Spleen (tissue), 11 donors: ENCODE results near the gene CDKL2. TPM values are rescaled to one million over a fixed set of nuclear protein-coding genes. Genes with fewer than 3 reads are reported as not detected.

Experiments used
- DNase-seq: peaks from one replicate; pipeline ENCODE4 v3.0.0-alpha.2; 2020
- H3K27ac ChIP-seq, 8 donors: fragments of 200-600 bp; sonication (generic) in 7 of 8; 1 replicate in 4 of 8; 2 replicates in 4 of 8; pipeline versions ENCODE4 v1.5.0 to v1.8.0; 2016 to 2021; ENCODE audit warnings: inconsistent platforms in 4 of 8, mild to moderate bottlenecking in 4 of 8, moderate library complexity in 1 of 8
- H3K27me3 ChIP-seq, 7 donors: fragments of 200-600 bp; sonication (generic) in 6 of 7; replicated peaks in 1 of 7; 1 replicate in 4 of 7; 2 replicates in 3 of 7; pipeline versions ENCODE4 v1.5.0 to v1.8.0; 2016 to 2021; ENCODE audit warnings: inconsistent platforms in 3 of 7, mild to moderate bottlenecking in 1 of 7
- H3K36me3 ChIP-seq, 6 donors: fragments of 200-600 bp; sonication (generic) in 5 of 6; 1 replicate in 4 of 6; 2 replicates in 2 of 6; pipeline versions ENCODE4 v1.5.0 to v1.8.0; 2016 to 2021; ENCODE audit warnings: inconsistent platforms in 2 of 6
- H3K4me1 ChIP-seq, 6 donors: fragments of 200-600 bp; sonication (generic) in 5 of 6; 1 replicate in 3 of 6; 2 replicates in 3 of 6; pipeline versions ENCODE4 v1.5.0 to v1.8.0; 2016 to 2021; ENCODE audit warnings: inconsistent platforms in 3 of 6
- H3K4me3 ChIP-seq, 8 donors: fragments of 200-600 bp; sonication (generic) in 7 of 8; 1 replicate in 4 of 8; 2 replicates in 4 of 8; pipeline versions ENCODE4 v1.5.0 to v1.8.0; 2016 to 2021; ENCODE audit warnings: inconsistent platforms in 4 of 8, mild to moderate bottlenecking in 4 of 8, moderate library complexity in 2 of 8
- H3K9me3 ChIP-seq, 8 donors: fragments of 200-600 bp; sonication (generic) in 7 of 8; 1 replicate in 4 of 8; 2 replicates in 4 of 8; pipeline versions ENCODE4 v1.5.0 to v1.8.0; 2016 to 2021; ENCODE audit warnings: inconsistent platforms in 4 of 8
- CTCF ChIP-seq, 11 experiments: fragments of 200-600 bp in 7 of 11; fragments of 450-650 bp in 4 of 11; sonication (generic) in 4 of 11; IDR thresholded peaks in 8 of 11; conservative IDR thresholded peaks in 3 of 11; 1 replicate in 7 of 11; 2 replicates in 4 of 11; pipeline versions ENCODE4 v1.4.0 to v1.8.0; 2016 to 2021; ENCODE audit warnings: antibody characterized with exemption in 11 of 11, inconsistent platforms in 4 of 11, mild to moderate bottlenecking in 1 of 11
- POLR2A ChIP-seq, 3 donors: fragments of 450-650 bp; IDR thresholded peaks; one replicate each; pipeline ENCODE4 v1.5.1; 2017; ENCODE audit warnings: antibody characterized with exemption in 3 of 3, mild to moderate bottlenecking in 1 of 3
- POLR2AphosphoS5 ChIP-seq, 3 donors: sonication (generic); formaldehyde crosslinking; IDR thresholded peaks; one replicate each; pipeline ENCODE4 v1.5.1; 2017; ENCODE audit warnings: antibody characterized with exemption in 3 of 3
- WGBS, 5 donors: extraction: QIAGEN DNeasy Blood & Tissue Kit in 3 of 5; methylation state at CpG; one replicate each; pipeline versions ENCODE4 v1.1.5 to v1.1.7; 2013 to 2018; 5-methylcytosine and 5-hydroxymethylcytosine counted together
- intact Hi-C: fragments of 100-400 bp; cut with DNase I; formaldehyde crosslinking; loops from one replicate; pipeline ENCODE4 v1.15.0; 2023; ENCODE audit warnings: low total_unique reads
- polyA plus RNA-seq, 3 donors: library from polyadenylated mRNA; stranded (reverse); fragments of 200-250 nt; gene quantifications; one replicate each; pipeline ENCODE4 v1.2.1, GENCODE V29; 2013
- total RNA-seq, 7 donors: library from RNA; depleted of rRNA in 3 of 7; stranded (reverse); fragments of >200 nt in 3 of 7; fragmentation: NEBNext Ultra II Directional in 4 of 7; extraction: Animal tissue kit (Norgen Biotek cat#: 25700) in 4 of 7; gene quantifications; one replicate each; pipeline versions ENCODE4 v1.1.0 to v1.2.1, GENCODE V29; 2016 to 2021
- donor health status: healthy with polysubstance abuse.
- donor health status: DM: no; HTN: no; CAD: no; lungs with moderate emphysema.
- donor health status: DM: no; HTN: no; CAD: no.
- donor health status: Bipolar disorder and iron deficiency.
- donor health status: healthy.
- donor health status: DM: no; HTN: no; CAD: no.
- donor health status: DM: yes; HTN: yes; CAD: no.

CDKL2 gene
- total and polyA plus RNA-seq, 10 donors, result 0.03 to 0.40 (median 0.27) TPM; not detected in 3

- H3K4me3 ChIP-seq, result no peak overlapping the region
- no peak for DNase-seq
- 80 to 89% (median 85%) methylated on average over 11 of the region's 11 CpGs for WGBS, 5 donors
- TF ChIP-seq POLR2A (IDR thresholded peaks at IDR 0.05) (no peak), POLR2AphosphoS5 (IDR thresholded peaks at IDR 0.05) (no peak)
- H3K9me3 ChIP-seq, result no peaks in the 10 kb centered on the region
- no peaks in the 10 kb centered on the region for H3K27me3 ChIP-seq
- no peak overlapping the region for H3K27ac ChIP-seq
- H3K36me3 ChIP-seq, result no peaks in the 10 kb centered on the region
- intact Hi-C loops, result loop anchor here (10.0 kb wide), 1 partner anchor 689 kb away; no protein-coding TSS in a partner anchor
- H3K4me1 ChIP-seq, result peaks cover 0 to 26% (median 3%) of the 10 kb centered on the region in 6 donors
These were observed 66.3 kb downstream of the CDKL2 start for GRCh38 chr4:75564023-75564422.

- DNase-seq, result no peak
- Histone ChIP-seq H3K4me3 (no peak overlapping the region), H3K27me3 (no peaks in the 10 kb centered on the region), H3K4me1 (peaks cover 0 to 16% (median 0%) of the 10 kb centered on the region in 6 donors), H3K27ac (no peak overlapping the region), H3K9me3 (no peaks in the 10 kb centered on the region), H3K36me3 (no peaks in the 10 kb centered on the region)
- TF ChIP-seq CTCF (IDR thresholded peaks at IDR 0.05 in 8 of 11, conservative IDR thresholded peaks at IDR 0.05 in 3 of 11), result no peak
- no peak for TF ChIP-seq POLR2AphosphoS5 (IDR thresholded peaks at IDR 0.05)
- intact Hi-C loops, result loop anchor here (10.0 kb wide), 1 partner anchor 687 kb away; no protein-coding TSS in a partner anchor
- 73 to 87% (median 80%) methylated on average over 8 of the region's 8 CpGs for WGBS, 5 donors
These were observed 68.5 kb downstream of the CDKL2 start for GRCh38 chr4:75561789-75562188.

- no peaks in the 10 kb centered on the region for H3K36me3 ChIP-seq
- WGBS, 5 donors, result 85 to 93% (median 85%) methylated on average over 8 of the region's 8 CpGs
- DNase-seq, result no peak
- no peak overlapping the region for H3K27ac ChIP-seq
- intact Hi-C loops, result no loop called here
- no peak for TF ChIP-seq POLR2A (IDR thresholded peaks at IDR 0.05)
- no peak for TF ChIP-seq POLR2AphosphoS5 (IDR thresholded peaks at IDR 0.05)
- no peak for TF ChIP-seq CTCF (IDR thresholded peaks at IDR 0.05 in 8 of 11, conservative IDR thresholded peaks at IDR 0.05 in 3 of 11)
- H3K9me3 ChIP-seq, result no peaks in the 10 kb centered on the region
- H3K27me3 ChIP-seq, result no peaks in the 10 kb centered on the region
- H3K4me1 ChIP-seq, result no peaks in the 10 kb centered on the region
- no peak overlapping the region for H3K4me3 ChIP-seq
These were observed 72.6 kb downstream of the CDKL2 start for GRCh38 chr4:75557696-75558095.

GRCh38 chr4:75555294-75556164 is 74.8 kb downstream of the CDKL2 start, which contains the start of gene ODAPH:
Gene ODAPH (plus strand): TSS chr4:75556066. CDS start chr4:75556083, 17 bp downstream.
- Histone ChIP-seq H3K27ac (no peak within 1 kb of the TSS), H3K36me3 (no peaks in the 10 kb centered on the region), H3K9me3 (no peaks in the 10 kb centered on the region), H3K4me3 (peak within 1 kb of the TSS in 1 of 8 donors; percentile 1), H3K4me1 (no peaks in the 10 kb centered on the region), H3K27me3 (no peaks in the 10 kb centered on the region)
- intact Hi-C loops, result no loop called here
- WGBS, 5 donors, result 56 to 81% (median 70%) methylated on average over 9 of the region's 9 CpGs
- DNase-seq, result no peak
- TF ChIP-seq POLR2A (IDR thresholded peaks at IDR 0.05) (no peak), POLR2AphosphoS5 (IDR thresholded peaks at IDR 0.05) (no peak), CTCF (IDR thresholded peaks at IDR 0.05 in 8 of 11, conservative IDR thresholded peaks at IDR 0.05 in 3 of 11) (no peak)
